ENCODE measurements around the gene PPP2R5C.
"Not testable (repeated sequence)": the region's sequence is repeated elsewhere in the genome, so short reads cannot be mapped to it uniquely, and the experiment has no call there.

The PPP2R5C gene

DNA sequence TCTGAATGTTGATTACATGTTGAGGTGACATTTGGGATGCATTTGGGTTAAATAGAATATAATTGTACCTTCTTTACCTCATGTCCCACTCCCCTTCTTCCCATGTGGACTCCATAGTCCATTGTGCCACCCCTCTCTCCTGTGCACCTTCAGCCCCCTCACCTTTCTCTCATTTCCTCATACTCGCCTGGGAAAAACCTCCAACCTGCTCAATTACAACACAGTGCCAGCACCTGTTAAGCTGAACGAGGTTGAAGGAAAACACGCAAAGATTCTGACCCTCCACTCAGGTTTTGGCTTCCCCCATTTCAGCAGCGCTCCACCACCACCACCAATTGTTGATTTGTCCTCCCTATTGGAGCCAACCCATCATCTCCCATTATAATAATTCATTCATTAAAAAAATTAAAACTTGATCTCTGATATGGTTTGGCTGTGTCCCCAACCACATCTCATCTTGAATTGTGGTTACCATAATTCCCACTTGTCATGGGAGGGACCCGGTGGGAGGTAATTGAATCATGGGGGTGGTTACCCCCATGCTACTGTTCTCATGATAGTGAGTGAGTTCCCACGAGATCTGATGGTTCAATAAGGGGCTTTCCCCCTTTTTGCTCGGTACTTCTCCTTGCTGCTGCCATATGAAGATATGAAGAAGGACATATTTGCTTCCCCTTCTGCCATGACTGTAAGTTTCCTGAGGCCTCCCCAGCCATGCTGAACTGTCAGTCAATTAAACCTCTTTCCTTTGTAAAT, 33.7 kb upstream of the PPP2R5C start:
- FAIRE-seq: no peak

DNA sequence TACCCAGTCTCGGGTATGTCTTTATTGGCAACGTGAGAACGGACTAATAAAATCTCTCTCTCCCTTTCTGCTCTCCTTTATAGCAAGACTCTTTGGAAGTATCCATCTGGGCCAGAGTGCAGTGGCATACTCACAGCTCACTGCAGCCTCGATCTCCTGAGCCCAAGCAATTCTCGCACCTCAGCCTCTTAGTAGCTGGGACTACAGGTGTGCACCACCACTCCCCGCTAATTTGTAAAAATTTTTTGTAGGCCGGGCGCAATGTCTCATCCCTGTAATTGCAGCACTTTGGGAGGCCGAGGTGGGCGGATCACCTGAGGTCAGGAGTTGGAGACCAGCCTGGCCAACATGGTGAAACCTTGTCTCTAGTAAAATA, 33.2 kb upstream of the PPP2R5C start:
- no peak for FAIRE-seq

DNA sequence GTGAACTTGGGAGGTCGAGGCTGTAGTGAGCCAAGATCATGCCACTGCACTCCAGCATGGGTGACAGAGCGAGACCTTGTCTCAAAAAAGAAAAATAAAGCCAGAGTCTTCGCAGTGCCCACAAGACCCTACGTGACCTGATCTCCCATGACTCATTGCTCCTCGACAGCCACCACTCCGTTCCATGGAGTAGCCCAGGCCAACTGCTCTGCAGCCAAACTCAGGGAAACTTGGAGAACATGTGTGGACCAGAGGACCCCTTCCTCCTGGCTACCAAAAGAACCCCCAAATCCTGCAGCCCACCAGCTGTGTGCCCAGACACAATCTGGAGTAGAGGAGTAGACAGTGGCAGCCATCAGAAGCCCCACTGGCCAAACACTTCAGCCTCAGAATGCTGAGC, 32.1 kb upstream of the PPP2R5C start:
- no peak for FAIRE-seq

DNA sequence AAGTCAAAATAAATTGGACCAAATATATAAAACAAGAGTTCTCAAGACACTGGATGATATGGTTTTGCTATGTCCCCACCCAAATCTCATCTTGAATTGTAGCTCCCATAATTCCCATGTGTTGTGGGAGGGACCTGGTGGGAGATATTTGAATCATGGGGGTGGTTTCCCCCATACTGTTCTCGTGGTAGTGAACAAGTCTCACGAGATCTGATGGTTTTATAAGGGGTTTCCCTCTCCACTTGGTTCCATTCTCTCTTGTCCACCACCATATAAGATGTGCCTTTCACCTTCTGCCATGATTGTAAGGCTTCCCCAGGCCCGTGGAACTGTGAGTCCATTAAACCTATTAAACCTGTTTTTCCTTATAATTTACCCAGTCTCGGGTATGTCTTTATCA, 31.4 kb upstream of the PPP2R5C start:
- not testable (repeated sequence) for FAIRE-seq

DNA sequence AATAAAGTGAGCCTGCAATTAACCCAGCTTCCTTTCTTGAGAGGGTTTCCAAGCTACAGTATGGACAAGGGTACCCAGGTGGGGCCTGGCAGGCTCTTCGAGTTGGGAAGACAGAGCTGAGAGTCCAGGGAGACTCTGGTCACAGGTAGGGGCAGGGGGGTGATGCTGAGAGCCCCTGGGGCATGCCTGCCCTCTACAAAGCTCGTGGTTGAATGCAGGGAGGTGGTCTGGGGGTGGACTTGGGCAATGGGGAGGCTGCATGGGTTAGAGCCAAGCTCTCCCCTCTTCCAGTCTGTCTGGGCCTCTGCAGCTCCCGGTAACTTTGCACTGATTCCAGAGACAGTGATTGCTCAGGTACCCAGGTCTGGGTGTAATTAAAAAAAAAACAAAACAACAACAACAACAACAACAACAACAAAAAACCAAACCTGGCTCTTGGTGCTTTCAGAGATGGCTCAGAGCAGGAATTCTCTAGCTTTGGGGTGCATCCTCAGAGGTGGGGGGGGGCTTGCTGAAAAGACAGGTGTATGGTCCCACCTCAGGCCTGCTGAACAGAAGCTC, 30.8 kb upstream of the PPP2R5C start:
- no peak for FAIRE-seq

DNA sequence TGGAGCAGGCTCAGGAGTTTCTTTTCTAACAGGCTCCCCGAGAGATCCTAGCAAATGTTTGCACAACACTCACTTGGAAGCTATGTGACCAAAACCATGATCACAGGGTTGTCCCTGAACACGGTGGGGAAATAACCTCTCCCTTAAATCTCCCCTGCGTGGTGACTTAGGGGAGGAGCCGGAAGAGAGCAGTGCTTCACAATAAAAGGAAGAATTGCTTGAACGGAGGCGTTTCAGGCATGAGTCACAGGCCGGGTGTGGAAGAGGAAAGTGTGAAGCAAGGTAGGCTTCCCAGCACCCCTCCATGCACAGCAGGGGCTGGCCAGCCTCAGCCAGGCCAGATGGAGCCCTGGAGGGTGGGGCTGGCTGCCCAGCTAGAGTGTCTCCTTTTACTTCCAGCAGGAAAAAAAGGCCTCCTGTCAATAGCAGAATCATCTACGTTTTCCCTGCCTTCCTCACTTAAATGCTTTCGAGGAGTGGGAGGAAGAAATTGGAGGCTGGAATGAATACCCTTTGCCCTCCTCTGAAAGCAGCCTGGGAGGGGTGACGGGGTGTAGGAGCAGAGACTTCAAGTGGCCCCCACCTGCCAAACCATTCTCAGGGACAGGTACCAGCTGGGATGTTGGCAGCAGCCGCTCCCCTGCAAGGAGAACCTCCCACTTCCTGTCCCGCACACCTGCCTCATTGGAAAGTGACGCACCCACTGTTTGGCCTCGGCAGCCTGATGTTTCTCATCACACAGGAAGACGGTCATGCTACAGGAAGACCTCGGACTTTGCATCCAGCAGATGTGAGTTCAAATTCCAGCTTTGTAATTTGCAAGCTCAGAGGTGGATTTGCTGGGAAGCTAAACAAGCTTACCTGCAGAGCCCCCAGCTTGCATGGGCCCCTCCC, 30.1 kb upstream of the PPP2R5C start:
- FAIRE-seq: no peak

DNA sequence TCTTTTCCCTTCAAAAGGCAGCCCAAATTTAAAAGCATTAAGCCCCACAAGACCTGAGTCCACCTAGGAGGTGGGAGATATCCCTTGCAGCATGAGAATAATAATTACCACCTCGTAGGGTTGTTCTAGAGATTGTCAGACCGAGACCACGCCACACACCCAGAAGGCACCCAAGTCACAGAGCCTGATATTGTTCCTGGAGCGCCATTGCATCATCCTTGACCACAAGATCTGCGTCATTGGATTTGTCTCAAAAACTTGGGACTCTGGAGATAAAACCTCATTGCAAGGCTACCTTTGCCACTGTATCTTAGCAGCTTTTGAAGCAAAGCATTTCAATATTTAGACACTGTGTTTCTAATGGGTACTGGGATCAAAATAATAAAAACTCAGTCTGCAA, 29.4 kb upstream of the PPP2R5C start:
- no peak for FAIRE-seq

DNA sequence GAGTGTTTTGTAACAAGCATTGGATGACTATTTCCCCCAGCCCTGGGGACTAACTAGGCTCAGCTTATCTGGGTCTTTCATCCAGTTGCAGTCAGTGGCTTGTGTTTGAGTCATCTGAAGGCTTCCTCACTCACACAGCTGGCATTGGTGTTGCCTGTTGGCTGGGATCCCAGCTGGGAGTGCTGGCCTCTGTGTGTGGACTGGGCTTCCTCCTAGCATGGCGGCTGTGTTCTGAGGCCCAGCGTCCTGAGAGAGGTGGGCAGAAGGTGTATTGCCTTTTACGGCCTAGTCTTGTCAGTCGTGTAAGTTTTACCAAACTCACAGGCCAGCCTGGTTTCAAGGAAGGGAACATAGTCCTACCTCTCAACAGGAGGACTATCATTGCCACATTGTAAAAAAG, 28.3 kb upstream of the PPP2R5C start:
- no peak for FAIRE-seq

DNA sequence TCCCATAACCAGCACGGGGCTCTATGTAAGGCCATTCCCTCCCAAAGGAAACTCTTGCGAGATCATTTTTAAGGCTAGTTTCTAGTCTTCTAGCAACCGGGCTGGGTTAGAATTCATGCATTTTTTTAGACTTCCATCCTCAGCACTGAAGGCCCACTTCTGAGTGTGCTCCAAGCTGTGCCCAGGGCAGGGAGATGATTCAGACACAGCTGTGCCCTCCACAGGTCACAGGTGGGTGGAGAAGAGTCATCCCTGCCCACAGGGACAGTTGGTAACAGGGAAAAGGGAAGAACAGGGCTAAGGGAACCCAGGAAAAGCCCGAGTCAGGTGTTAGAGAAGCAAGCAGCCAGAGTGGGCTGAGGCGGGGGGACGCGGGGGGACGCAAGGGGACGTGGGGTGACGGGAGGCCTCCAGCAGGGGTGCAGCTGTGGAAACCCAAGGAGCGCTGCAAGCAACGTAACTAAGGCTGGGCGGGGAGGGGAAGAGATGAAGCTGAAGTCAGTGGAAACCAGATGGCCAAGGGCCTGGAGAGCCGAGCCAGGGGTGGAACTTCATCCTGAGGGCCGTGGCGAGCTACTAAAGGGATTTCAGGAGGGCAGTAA, 27.2 kb upstream of the PPP2R5C start:
- FAIRE-seq: no peak

DNA sequence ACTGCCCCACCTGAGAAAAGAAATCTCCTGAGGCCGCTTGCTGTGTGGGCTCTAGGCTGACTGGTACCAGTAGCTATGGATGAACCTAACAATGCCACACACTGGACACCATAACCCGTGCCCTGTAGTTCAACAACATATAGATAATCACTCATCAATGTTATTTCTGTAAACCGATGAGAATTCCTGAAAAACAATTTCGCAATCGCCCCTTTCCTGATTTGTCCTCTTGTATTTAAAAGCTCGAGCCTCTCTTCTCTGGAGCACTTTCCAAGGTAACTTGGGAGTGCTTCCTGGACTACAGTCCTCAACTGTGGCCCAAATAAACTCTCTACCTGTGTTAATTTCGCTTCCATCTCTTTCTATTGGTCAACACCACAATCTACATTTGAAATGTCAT, 26.1 kb upstream of the PPP2R5C start:
- FAIRE-seq: no peak

DNA sequence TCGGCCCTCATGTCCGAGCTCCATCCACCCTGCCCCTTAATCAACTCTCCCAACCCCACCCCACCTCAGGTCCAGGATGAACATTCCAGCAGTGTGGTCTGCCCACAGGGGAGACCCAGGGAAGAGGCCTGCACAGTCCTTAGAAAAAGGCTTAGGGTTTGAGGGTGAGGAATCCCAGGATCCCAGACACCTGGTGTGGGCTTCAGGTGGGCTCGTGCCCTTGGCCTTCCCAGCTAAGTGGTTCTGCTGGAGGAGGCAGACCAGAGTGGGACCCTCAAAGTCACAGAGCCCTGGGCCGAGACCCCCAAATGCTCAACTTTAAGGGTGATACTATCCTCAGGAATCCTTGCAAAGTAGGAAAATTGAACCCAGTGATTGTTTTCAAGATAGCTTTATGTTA, 25.4 kb upstream of the PPP2R5C start:
- no peak for FAIRE-seq

DNA sequence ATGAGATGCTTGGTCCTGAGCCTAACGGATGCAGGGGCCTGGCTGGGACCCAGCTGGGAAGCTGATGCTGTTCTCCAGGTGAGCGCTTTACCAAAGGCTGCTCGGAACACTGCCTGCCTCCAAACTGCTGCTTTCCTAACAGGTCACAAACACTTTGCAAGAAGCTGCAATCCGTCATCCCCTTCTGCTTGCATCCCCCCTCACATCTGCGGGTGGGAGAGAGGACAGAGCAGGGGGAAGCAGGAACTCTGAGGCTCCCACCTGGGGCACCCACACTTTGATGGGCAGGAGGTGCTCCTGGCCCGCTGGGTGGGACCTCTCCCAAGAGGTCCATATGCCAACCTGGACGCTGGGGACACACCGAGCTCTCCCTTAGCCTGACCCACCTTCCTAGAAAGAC, 24.9 kb upstream of the PPP2R5C start:
- FAIRE-seq: no peak

DNA sequence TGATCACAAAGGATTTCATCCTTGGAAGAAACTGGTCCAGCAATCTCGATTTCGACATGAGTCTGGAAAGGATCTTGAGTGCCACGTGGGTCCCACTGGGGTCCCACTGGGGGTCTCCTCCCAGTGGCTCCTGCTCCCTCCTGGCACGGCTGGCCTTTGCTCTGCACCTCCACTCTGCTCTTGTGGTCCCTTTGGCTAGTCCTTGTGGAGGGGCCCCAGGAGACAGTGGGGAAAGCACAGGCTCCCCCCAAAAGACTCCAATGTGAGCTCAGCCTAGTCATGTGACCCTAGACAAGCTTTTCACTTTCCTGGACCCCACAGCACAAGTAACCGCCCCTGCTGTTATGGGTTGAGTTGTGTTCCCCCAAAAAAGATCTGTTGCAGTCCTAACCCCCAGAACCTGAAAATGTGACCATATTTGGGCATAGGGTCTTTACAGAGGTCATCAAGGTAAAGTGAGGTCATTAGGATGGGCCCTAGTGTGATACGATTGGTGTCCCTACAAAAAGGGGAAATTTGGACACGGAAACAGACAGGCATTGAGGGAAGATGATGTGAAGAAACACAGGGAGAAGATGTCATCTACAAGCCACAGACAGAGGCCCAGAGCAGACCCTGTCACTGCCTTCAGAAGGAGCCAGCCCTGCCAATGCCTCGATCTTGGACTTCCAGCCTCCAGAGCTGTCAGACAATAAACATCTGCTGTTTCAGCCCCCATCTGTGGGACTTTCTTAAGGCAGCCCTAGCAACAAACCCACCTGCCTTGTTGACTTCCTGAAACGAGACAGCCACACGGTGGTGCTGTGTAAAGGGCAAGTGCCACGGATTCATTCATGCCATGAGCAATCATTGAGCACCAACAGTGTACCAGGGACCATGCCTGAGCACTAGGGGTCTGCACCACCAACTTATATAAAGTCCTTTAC, 23.8 kb upstream of the PPP2R5C start:
- no peak for FAIRE-seq

DNA sequence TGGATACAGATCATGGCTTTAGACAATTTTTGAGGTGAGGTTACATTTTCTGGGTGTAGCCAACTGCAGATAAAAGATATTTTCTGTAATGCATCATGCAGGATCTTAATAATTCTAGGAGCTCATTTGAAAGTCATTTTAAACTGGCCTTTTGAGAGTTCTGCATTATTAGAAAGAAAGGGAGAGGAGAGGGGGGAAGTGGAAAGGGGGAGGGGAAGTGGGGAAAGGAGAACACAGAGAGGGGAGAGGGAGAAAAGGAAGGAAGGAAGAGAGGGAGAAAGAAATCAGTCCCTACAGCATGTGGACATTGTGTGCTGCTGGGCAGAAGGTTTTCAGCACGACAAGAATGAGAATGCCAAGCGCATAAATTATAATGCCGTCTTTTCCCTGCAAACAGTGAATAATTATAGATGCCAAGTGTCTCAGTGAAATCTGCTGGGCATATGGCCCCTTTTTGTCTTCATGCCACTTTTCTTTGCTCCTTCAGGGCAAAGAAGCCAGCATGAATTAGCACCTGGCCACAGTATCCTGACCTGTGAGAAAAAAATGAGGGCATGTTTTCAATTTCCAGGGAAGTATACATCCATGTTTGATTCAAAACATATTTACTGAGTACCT, 22.7 kb upstream of the PPP2R5C start:
- no peak for FAIRE-seq

DNA sequence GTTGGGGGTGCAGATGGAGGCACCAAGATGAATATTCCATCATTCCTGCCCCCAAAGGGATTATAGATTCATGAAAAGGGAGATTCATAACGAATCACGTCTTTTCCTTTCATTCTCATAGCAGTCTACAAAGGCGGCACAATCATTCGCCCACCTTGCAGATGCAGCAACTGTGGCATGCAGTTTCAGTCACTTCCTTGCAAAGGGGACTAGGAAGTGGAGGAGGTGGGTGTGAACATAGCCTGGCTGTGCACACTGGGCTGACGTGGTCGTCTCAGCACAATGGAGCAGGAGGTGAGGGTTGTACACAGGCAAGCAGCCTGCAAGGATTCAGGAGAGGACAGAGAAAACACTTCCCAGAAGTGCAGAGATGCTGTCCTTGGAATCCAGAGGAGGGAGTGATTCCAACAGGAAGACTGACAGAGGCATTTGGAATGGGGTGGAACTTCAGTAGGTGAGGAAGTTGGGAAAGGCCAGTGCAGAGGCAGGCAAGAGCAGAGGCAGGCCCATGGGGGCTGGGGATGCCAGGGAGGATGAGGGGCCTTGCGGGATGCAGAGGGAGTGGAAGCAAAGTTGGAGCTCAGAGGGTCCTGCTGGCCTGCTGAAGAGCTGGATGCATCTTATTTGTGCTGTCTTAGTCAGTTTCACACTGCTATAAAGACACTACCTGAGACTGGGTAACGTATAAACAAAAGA, 21.9 kb upstream of the PPP2R5C start:
- FAIRE-seq: no peak

DNA sequence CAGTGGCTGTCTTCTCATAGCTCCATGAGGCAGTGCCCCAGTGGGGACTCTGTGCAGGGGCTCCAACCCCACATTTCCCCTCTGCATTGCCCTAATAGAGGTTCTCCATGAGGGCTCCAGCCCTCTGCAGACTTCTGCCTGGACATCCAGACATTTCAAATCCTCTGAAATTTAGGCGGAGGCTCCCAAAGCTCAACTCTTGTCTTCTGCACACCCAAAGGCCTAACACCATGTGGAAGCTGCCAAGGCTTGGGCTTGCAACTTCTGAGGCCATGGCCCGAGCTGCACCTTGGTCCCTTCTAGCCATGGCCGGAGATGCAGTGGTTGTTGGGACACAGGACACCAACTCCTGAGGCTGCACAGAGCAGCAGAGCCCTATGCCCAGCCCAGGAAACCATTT, 20.5 kb upstream of the PPP2R5C start:
- FAIRE-seq: no peak

DNA sequence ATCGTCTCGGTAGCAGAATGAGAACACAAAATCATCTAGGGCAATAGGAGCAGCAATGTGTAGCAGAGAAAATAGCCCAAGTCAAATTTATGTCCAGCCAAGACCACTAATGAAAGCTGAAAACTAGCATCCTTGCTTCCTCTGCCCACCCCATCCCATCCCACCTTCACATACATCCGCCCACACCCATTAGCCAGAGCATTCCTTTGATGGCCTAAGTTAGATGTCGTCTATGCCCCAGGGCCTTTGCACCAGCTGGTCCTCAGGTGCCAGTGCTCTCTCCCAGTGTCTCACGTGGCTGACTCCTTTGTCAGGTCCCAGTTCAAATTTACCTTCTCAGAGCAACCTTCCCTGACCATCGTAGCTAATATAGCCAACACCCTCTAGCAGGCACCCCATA, 17.8 kb upstream of the PPP2R5C start:
- no peak for FAIRE-seq

DNA sequence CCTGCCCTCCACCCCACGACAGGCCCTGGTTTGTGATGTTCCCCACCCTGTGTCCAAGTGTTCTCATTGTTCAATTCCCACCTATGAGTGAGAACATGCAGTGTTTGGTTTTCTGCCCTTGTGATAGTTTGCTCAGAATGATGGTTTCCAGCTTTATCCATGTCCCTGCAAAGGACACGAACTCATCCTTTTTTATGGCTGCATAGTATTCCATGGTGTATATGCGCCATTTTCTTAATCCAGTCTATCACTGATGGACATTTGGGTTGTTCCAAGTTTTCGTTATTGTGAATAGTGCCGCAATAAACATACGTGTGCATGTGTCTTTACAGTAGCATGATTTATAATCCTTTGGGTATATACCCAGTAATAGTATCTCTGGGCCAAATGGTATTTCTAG, 17.1 kb upstream of the PPP2R5C start:
- not testable (repeated sequence) for FAIRE-seq

DNA sequence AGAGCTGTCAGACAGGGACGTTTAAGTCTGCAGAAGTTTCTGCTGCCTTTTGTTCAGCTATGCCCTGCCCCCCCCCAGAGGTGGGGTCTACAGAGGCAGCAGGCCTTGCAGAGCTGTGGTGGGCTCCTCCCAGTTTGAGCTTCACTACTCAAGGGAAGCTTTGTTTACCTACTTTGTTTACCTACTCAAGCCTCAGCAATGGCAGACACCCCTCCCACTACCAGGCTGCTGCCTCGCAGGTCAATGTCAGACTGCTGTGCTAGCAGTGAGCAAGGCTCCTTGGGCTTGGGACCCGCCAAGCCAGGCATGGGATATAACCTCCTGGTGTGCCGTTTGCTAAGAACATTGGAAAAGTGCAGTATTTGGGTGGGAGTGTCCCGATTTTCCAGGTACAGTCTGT, 11.8 kb upstream of the PPP2R5C start:
- FAIRE-seq: not testable (repeated sequence)

DNA sequence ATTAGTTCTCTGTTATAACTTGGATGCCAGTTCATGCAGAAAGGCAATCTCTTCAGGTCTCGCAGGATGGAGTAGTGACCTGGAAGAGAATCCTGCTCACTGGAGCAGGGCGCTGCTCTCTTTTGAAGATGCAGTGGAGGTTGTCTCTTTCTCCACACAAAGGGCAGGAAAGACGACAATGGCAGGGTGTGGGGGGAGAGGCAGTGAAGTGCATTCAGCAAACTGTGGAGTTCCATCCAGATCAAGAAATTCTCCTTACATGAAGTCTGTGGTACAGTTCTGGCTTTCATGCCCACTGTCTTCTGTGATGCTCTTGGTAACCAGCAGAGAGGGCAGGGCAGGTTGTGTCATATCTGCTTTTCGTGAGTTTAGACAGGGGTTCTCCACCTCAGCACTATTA, 6.6 kb upstream of the PPP2R5C start:
- FAIRE-seq: no peak

DNA sequence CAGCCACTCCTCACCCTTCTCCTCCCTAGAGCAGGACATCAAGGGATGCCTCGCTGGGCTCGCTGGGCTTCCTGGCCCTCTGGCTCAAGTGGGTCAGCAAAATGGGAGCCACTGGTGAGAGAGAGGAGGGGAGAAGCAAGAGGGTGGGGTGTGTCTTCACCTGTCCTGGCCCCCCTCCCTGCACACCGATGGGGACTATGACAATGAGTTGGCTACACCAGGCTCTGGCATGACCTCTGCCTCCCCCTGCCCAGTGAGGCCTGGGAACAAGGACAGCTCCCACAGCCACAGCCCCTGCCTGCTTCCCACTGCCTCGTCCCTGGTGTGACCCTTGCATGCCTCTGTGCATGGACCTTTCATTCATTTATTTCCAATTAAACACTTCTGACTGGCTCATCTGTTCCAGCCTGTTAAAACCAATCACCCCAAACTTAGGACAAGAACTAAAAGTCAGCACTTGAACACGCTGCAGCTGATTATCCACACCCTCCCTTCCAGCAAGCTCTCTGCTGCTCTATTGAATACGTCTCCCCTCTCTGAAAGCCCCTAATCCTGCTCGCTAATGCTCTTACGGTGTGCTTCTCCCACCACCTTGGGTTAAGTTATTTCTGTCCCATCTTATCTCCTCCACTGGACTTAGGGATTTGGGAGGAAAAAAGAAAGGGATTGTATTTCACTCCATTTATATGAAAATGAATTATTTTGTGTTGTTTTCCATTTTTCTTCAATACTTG, 5.8 kb upstream of the PPP2R5C start:
- FAIRE-seq: no peak
